AG04449 (cell line): ENCODE measurements around the gene RNF11.

Experiments
- CTCF ChIA-PET: fragments of 350-600 bp; formaldehyde crosslinking; extraction: SDS; loops from one replicate; lab custom pipeline; 2021; ENCODE audit warnings: antibody characterized with exemption; lab: Yijun Ruan, JAX
- POLR2A ChIA-PET: fragments of 400-600, 350-600 bp; formaldehyde crosslinking; extraction: SDS; loops from one replicate; lab custom pipeline; 2020; ENCODE audit warnings: antibody characterized with exemption, inconsistent platforms; lab: Yijun Ruan, JAX
- DNase-seq: peaks from one replicate; pipeline ENCODE4 v3.0.0-alpha.2; 2010; ENCODE audit warnings: low read depth, low spot score
- H3K4me3 ChIP-seq: 2 replicates; pipeline ENCODE4 v1.5.1; 2011; ENCODE audit warnings: low read depth, mild to moderate bottlenecking, control low read depth, low read length
- CTCF ChIP-seq: IDR thresholded peaks from one replicate; pipeline ENCODE4 v1.5.1; 2011; ENCODE audit warnings: mild to moderate bottlenecking, moderate library complexity, low read length, control low read depth, inconsistent platforms; ENCODE audit not compliant: insufficient read depth; ENCODE audit errors: missing control alignments

The RNF11 gene

GRCh38 chr1:51303315-51303714, 67.2 kb downstream of the RNF11 start:
- ChIA-PET CTCF (interaction anchor here (1.3 to 1.4 kb wide), 2 partner anchors 9 to 10 kb away, joined by 3 to 4 read pairs; no protein-coding TSS in a partner anchor), POLR2A (no interaction called here)
- H3K4me3 ChIP-seq: no peak overlapping the region
- TF ChIP-seq CTCF: no peak
- DNase-seq: no peak

- DNase-seq: no peak
- ChIA-PET CTCF (interaction anchor here (1.3 to 4.1 kb wide), 3 partner anchors 8 to 11 kb away, joined by 3 to 53 read pairs (median 4); no protein-coding TSS in a partner anchor), POLR2A (no interaction called here)
- TF ChIP-seq CTCF: no peak
- H3K4me3 ChIP-seq: no peak overlapping the region
These were observed 67.7 kb downstream of the RNF11 start for GRCh38 chr1:51303751-51304251.

- no peak for DNase-seq
- POLR2A ChIA-PET: no interaction called here
- no peak overlapping the region for H3K4me3 ChIP-seq
- TF ChIP-seq CTCF: no peak
- CTCF ChIA-PET: interaction anchor here (1.2 to 4.1 kb wide), 4 partner anchors 8 to 115 kb away, joined by 3 to 53 read pairs (median 4); no protein-coding TSS in a partner anchor
These were observed 68.3 kb downstream of the RNF11 start for GRCh38 chr1:51304360-51304759.

- CTCF ChIA-PET: interaction anchor here (0.8 to 4.1 kb wide), 4 partner anchors 8 to 116 kb away, joined by 3 to 53 read pairs (median 4); no protein-coding TSS in a partner anchor
- no peak overlapping the region for H3K4me3 ChIP-seq
- TF ChIP-seq CTCF: no peak
- DNase-seq: no peak
- POLR2A ChIA-PET: no interaction called here
These were observed 69.3 kb downstream of the RNF11 start for GRCh38 chr1:51305371-51305823.

- ChIA-PET POLR2A (no interaction called here), CTCF (interaction anchor here (0.8 to 4.1 kb wide), 2 partner anchors 11 to 15 kb away, joined by 3 to 53 read pairs; no protein-coding TSS in a partner anchor)
- no peak for TF ChIP-seq CTCF
- no peak overlapping the region for H3K4me3 ChIP-seq
- no peak for DNase-seq
These were observed 70.9 kb downstream of the RNF11 start for GRCh38 chr1:51306950-51307349.

- ChIA-PET POLR2A (no interaction called here), CTCF (interaction anchor here (8.3 kb wide), 1 partner anchor 12 kb away, joined by 64 read pairs; no protein-coding TSS in a partner anchor)
- no peak overlapping the region for H3K4me3 ChIP-seq
- TF ChIP-seq CTCF: no peak
- no peak for DNase-seq
These were observed 72.6 kb downstream of the RNF11 start for GRCh38 chr1:51308636-51309035.
